ENCODE data around the gene GFOD1.
A peak's percentile ranks its signal among the peaks of the same experiment; 100 is the strongest.
"Not testable (repeated sequence)": the region's sequence is repeated elsewhere in the genome, so short reads cannot be mapped to it uniquely, and the experiment has no call there.

The GFOD1 gene

GRCh38 chr6:13400772-13401171 lies 86.6 kb downstream of the GFOD1 start:
- no peak for DNase-seq

DNA sequence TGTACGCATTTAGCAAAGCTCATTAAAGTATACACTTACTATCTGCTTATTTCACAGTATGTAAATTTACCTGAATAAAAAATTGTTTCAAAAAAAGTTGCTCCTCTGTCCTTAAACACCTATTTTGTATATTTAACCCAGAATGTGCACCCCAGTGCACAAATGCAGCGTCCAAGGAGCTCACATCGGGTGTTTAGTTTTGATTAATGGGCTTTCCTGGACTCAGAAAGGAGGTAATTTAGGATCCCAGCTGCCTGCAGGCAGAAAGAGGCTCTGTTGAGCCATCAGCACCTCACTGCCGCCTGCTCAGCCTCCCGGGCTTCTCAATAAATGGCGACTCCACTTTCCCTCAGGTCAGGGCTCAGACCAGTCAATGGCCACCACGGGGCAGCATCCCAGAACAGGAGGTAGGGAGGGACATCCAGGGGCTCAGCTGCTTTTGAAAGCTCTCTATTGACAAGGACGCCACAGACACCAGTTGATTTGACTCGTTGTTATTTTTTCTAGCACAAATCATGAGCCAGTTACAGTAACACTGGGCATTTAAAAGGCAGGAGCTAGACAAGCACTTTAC lies 88.9 kb downstream of the GFOD1 start:
- DNase-seq, result no peak

DNA sequence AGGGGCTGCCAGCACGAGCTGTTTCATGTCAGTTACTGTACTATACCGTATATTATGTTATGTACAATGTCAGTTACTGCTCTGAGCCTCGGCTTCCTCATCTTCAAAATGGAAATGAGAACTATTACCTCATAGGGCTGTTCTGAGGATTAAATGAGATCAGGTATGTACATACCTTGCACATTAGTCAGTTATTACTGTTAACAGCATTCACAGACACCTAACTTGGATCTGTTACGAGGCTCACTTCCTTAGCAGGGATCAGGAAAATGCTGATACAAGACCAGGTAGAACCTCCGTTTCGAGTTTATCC lies 89.4 kb downstream of the GFOD1 start:
- DNase-seq, result no peak

DNA sequence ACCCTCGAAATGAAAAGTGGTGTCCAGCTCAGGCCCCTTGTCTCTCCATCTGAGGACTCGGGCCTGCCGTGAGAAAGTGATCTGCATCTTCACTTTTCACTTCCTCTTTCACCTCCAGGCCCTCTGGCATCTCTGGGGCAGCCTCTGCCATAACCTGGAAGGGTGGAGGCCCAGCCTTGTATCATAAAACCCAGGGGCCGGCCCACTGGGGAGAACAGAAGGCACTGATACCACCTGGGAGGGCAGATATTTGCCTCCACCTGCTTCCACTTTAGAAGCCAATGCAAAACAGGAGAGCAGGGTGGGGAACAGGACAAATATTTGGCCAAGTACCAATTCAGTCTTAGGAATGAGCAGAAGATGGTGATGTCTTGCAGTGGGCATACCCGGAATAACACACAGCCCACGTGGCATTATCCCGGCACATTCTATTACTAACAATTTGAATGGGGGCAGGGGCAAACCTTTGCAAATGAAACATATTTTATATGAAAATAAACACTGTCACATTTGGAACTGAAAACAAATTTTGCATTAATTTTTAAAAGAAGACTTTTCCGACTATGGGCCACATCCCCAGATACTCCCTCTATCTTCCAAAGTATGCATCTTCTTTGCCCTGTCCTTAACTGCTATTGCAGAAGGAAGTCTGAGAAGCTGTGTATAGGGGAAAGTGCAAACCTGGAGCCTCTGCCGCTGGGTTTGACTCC lies 89.9 kb downstream of the GFOD1 start:
- peak in 1 of 2 donors; percentile 64 for DNase-seq

- DNase-seq, result no peak
These were observed 91.1 kb downstream of the GFOD1 start for GRCh38 chr6:13396241-13396792.

DNA sequence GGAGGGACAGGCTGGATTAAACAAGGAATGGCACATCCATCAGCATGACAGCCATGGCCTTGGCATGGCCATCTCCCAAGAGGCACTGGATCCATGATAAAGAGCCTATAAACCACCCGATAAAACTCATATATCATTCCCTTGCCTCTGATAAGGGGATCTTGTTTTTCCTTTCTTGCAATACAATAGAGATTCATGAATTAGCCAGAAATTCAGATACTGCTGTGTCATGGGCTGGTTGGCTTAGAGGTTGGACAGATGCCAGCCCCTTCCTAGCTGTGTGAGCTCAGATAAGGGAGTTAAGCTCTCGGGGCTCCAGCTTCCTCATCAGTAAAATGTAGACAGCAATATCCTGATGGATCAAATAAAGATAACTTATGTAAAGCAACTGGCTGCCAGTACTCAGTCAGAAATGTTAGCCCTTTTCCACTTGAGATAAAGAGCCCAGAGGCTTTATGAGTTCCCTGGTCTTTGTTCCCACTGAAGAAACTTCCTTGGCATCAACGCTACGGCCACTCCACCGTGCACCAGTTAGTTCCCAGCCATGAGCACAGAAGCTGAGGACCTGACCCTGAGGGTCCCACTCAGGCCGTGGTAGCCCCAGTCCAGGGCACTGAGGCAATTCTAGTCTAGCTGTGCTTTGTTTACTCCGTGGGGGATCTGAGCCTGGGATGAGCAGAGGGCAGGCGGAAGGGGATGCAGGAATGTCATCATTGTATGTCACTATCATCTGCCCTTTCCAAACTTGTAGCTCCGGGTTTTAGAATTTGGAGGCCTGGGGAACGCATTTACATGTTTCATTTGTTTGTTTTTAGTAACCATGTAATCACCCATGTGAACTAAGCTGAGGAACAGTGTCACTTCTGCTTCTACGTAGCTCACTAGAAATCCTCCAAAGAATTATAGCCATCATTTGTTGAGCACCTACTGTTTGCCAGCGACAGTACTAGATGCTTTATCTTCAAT lies 91.8 kb downstream of the GFOD1 start:
- DNase-seq, result peak; percentile 24 to 74

DNA sequence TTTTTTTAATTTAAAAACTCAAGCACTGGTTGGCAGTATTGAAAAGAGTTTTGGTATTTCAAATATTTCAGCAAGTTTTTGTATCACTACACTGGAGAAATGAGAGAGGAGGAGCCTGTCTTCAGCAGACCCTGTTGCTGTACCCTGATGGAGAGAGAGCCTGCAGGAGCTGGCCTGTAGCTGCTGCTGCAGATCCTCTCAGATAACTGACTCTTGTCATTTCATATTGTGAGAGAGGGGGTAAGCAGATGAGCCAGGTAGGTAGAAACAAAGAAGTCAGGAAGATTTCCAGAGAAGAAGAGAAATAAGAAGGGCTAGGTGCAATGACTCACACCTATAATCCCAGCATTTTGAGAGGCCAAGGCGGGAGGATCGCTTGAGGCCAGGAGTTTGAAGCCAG lies 94.9 kb downstream of the GFOD1 start:
- no peak for DNase-seq

DNA sequence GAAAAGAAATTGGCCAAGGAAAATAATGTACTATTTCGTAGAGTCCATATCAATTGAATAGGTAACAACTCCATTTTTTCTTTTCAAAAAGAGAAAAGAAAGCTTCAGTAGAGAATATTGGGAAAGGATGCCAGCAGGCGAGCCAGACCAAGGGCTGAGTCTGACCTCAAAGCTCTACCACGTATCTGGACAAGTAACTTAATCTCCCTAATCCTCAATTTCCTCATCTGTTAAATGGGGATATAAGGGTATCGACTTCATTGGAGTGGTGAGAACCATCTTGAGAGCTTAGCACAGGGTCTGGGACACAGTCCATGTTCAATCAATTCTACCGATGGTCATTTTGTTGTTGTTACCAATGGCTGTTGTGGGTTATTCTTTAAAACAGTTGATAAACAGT lies 95.9 kb downstream of the GFOD1 start:
- no peak for DNase-seq

DNA sequence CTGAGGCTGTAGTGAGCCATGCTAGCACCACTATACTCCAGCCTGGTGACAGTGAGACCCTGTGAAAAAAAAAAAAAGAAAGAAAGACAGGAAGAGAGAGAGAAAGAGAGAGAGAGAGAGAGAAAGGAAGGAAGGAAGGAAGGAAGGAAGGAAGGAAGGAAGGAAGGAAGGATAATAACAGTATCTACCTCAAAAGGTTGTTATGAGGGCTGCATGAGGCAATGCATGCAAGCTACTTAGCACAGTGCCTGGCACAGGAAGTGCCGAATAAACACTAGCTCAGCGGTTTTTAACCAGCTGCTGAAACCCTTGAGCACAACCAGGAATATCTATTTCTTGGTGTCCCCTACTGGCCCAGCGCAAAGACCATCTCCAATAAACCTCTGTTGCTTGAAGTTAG lies 96.7 kb downstream of the GFOD1 start:
- peak in 1 of 2 donors; percentile 29 for DNase-seq

- not testable (repeated sequence) for DNase-seq
These were observed 98.2 kb downstream of the GFOD1 start for GRCh38 chr6:13389237-13389636.

DNA sequence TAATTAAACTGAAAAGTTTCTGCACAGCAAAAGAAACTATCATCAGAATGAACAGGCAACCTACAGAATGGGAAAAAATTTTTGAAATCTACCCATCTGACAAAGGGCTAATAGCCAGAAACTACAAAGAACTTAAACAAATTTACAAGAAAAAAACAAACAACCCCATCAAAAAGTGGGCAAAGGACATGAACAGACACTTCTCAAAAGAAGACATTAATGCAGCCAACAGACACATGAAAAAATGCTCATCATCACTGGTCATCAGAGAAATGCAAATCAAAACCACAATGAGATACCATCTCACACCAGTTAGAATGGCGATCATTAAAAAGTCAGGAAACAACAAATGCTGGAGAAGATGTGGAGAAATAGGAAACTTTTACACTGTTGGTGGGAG lies 98.6 kb downstream of the GFOD1 start:
- not testable (repeated sequence) for DNase-seq

GRCh38 chr6:13384966-13385365 lies 102.4 kb downstream of the GFOD1 start:
- DNase-seq, result no peak

DNA sequence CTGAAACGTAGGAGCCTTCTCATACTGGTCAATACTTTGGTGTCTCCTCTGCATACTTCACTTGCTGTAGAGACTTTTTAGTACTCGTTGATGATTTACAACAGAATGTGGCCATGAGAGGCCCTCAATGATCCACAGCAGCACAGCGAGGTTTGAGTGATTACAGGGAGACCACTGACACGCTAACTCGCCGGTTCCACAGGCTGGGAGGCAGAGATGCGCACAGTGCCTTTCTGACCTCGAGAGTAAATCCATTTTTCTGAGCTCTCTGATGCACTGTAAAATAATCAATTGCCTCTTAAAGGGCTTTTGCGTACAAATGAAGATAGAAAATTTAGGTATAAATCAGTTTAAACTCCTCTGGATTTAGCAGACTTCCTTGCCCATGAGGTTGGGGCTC lies 102.9 kb downstream of the GFOD1 start:
- DNase-seq, result no peak

DNA sequence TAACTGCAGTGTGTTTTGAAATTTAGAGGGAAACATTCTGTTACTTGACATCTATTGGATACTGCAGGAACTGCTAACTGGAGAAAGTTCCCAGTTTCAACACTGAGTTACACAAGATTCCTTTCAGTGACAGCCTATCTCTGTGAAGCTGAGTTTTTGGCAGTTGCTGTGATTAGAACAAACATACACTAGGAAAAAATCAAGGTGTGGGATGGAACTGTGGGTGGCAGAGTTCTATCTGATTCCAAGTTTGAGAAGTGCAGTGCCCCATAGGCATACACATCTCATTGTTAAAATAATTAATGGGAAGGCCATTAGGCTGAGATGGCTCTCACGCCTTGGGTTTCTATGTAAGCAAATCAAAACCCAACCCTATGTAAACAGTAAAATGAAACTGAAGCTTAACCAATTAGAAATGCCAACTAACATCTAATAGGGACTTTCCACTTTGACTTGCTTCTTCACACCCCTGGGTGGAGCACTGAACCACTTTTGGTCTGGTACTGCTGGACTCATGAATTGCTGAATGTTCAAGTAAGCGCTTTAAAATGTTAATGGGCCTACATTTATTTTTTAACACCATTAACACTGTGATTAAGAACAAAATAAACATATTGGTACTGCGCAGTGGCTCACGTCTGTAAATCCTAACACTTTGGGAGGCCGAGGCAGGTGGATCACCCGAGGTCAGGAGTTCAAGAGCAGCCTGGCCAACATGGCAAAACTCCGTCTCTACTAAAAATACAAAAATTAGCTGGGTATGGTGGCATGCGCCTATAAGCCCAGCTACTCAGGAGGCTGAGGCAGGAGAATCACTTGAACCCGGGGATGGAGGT lies 103.9 kb downstream of the GFOD1 start:
- DNase-seq, result peak; percentile 65 to 78

DNA sequence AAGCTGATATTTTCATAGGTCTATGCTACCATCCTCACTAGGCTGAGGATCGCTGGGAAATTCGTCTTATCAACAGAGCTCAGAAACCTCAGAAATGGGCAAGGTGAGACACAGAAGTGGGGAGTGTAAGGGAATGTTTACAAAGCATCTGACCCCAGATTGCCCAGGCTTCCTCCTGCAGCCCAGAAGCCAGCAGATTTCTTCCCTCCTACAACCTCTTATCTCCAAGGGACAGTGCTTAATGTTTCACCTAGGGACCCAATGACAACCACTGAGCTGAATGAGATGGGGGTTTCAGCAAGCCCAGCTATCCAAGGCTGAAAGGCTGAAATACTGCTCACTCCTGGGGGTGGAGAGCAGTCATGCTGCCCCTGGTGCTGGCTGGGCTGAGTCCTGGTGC lies 106.6 kb downstream of the GFOD1 start:
- DNase-seq, result no peak

- no peak for DNase-seq
These were observed 108.5 kb downstream of the GFOD1 start for GRCh38 chr6:13378669-13379590.

- DNase-seq, result peak in 1 of 2 donors; percentile 24
These were observed 110.2 kb downstream of the GFOD1 start for GRCh38 chr6:13377054-13377758.

DNA sequence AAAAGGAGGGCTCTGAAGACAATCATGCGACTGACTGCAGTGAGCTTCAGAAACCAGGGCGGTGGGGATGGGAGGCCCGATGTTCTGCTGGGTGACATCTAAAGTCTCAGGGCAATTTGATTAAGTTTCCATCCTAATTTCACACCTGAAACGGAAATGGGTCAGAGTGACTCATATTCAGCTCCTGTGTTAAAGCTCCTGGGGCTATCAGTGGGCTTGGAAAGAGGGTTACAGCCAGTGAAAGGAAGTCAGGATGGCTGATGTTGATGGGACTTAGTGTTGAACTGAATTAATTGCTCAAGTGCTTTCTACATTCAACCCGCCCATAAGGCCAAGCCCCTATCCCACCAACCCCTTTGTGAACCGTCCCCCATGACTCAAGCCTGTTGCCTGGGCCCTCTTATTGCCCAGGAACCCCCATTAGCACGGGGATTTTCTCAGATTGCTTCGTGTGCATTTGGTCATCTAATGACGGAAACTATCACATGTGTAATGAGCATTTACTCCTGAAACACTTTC lies 112.0 kb downstream of the GFOD1 start:
- peak in 1 of 2 donors; percentile 32 for DNase-seq

DNA sequence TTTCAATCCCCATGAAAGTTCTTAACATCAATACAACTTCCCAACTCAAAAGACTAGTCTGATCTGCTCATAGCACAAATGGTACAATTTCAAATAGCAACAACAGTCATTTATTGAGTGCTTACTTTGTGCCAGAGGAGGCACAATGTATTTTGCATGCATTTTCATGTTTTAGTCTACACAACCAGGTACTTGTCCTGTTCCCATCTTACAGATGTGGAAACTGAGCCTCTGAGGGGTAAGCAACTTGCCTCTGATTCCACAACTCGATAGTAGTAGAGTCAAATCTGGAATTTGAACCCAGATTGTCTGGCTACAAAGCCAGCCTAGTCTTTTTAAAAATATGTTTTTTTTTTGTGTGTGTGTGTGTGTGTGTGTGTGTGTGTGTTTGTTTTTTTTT lies 113.5 kb downstream of the GFOD1 start:
- no peak for DNase-seq

DNA sequence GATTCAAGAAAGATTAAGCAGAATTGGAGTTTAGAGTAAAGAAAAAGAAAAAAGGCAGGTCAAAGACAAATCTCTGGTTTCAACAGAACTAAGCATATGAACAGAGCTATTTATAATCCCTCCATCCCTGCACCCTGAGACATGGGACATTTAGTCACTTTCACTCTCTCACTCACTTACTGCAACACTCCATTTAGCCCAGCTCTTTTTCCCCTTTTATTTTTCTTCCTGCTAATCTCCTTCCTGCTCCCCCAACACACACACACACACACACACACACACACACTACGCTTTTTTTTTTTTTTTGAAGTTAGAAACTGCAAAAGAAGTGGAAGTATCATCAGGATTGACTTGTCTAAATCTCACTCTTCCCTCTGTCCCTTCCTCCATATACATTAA lies 113.9 kb downstream of the GFOD1 start:
- no peak for DNase-seq

All from CD4-positive, alpha-beta T cell treated with Interleukin-4 for 1 hour (primary cell).